Suprapubic skin (tissue), 4 donors: ENCODE data around the gene FCGR3A.

Experiments used
- EP300 ChIP-seq: sonication (generic); formaldehyde crosslinking; IDR thresholded peaks from one replicate; pipeline ENCODE4 v1.6.1; 2017; ENCODE audit warnings: antibody characterized with exemption
- POLR2A ChIP-seq, 2 donors: fragments of 450-650 bp; IDR thresholded peaks; one replicate each; pipeline ENCODE4 v1.6.1; 2017; ENCODE audit warnings: antibody characterized with exemption in 2 of 2, mild to moderate bottlenecking in 2 of 2, moderate library complexity in 2 of 2
- POLR2AphosphoS5 ChIP-seq, 3 donors: sonication (generic); formaldehyde crosslinking; IDR thresholded peaks; one replicate each; pipeline ENCODE4 v1.6.1; 2017; ENCODE audit warnings: antibody characterized with exemption in 3 of 3
- TF ChIP-seq, protein P1 (sequence below), 2 donors: fragments of 200-600 bp in 1 of 2; fragments of 450-650 bp in 1 of 2; sonication (generic) in 1 of 2; IDR thresholded peaks; one replicate each; pipeline ENCODE4 v1.5.1; 2016 to 2019; ENCODE audit warnings: antibody characterized with exemption in 2 of 2, mild to moderate bottlenecking in 1 of 2, moderate library complexity in 1 of 2

DNA sequence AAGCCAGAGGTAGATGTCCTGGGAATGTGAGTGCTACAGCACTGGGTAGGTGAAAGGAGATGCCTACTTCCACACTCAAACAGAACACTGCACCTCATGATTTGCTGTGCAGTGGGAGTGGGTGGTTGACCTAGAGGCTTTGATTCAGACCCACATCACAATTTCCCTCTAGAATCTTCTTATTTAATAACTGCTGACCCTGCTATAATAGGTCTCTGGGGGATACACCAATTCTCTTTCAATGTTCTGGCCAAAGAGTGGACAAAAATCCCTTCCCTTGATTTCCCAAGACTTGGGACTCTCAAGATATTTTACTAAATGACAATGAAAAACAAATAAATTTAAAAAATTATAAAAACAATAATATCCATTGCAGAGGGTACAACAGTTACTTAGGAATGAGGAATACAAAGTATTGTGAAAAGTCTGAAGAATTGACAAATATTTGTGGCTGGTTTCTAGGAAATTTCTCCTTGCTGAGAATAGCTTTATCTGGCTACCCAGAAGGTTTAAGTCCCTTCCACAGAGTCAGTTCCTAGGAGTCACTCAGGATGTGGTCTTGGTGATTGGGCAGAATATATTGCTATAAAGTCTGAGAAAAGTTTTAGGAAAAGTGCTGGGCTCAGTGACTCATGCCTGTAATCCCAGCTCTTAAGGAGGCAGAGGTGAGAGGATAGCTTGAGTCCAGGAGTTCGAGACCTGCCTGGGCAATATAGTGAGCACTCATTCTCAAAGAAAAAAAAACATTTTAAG is 46.8 kb downstream of the FCGR3A start:
- TF ChIP-seq, protein P1, sequence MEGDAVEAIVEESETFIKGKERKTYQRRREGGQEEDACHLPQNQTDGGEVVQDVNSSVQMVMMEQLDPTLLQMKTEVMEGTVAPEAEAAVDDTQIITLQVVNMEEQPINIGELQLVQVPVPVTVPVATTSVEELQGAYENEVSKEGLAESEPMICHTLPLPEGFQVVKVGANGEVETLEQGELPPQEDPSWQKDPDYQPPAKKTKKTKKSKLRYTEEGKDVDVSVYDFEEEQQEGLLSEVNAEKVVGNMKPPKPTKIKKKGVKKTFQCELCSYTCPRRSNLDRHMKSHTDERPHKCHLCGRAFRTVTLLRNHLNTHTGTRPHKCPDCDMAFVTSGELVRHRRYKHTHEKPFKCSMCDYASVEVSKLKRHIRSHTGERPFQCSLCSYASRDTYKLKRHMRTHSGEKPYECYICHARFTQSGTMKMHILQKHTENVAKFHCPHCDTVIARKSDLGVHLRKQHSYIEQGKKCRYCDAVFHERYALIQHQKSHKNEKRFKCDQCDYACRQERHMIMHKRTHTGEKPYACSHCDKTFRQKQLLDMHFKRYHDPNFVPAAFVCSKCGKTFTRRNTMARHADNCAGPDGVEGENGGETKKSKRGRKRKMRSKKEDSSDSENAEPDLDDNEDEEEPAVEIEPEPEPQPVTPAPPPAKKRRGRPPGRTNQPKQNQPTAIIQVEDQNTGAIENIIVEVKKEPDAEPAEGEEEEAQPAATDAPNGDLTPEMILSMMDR (IDR thresholded peaks at IDR 0.05): no peak
- TF ChIP-seq POLR2A (IDR thresholded peaks at IDR 0.05): no peak
- no peak for TF ChIP-seq POLR2AphosphoS5 (IDR thresholded peaks at IDR 0.05)
- no peak for TF ChIP-seq EP300
